ENCODE results near the gene TSEN54.

The TSEN54 gene

DNA sequence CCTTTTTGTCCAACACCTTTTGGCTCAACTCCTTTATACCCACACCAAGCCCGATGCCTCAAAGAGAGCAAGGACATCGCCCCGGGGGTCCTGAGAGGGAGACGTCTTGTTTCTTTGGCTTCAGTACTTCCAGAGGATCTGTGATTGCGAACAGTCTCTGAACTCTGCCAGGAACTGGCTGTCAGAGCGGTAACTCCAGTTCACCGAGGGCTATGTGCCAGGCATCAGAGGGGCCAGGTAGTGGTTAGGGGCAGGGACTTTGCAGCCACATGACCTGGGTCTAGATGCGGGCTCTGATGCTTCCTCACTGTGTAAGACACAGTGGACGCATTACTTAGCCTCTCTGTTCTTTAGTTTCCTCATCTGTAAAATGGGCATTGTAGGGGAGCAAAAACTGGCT lies 30.8 kb downstream of the TSEN54 start:
- no peak overlapping the region for H3K27ac Mint-ChIP-seq
- H3K9me3 Mint-ChIP-seq, result no peaks in the 10 kb centered on the region
- H3K4me1 Mint-ChIP-seq (ENCODE audit: low read depth), result no peaks in the 10 kb centered on the region
- H3K4me3 Mint-ChIP-seq, result no peak overlapping the region
- no peaks in the 10 kb centered on the region for H3K27me3 Mint-ChIP-seq (ENCODE audit: low read depth)
- no peaks in the 10 kb centered on the region for H3K36me3 Mint-ChIP-seq (ENCODE audit: low read depth)

- Mint-ChIP-seq H3K27ac (no peak overlapping the region), H3K4me1 (ENCODE audit: low read depth) (no peaks in the 10 kb centered on the region), H3K36me3 (ENCODE audit: low read depth) (no peaks in the 10 kb centered on the region), H3K4me3 (no peak overlapping the region), H3K9me3 (no peaks in the 10 kb centered on the region), H3K27me3 (ENCODE audit: low read depth) (no peaks in the 10 kb centered on the region)
These were observed 32.5 kb downstream of the TSEN54 start for GRCh38 chr17:75548813-75549212.

GRCh38 chr17:75549246-75550138 lies 33.2 kb downstream of the TSEN54 start:
- H3K27me3 Mint-ChIP-seq (ENCODE audit: low read depth), result no peaks in the 10 kb centered on the region
- H3K4me3 Mint-ChIP-seq, result no peak overlapping the region
- H3K9me3 Mint-ChIP-seq, result no peaks in the 10 kb centered on the region
- H3K27ac Mint-ChIP-seq, result no peak overlapping the region
- no peaks in the 10 kb centered on the region for H3K4me1 Mint-ChIP-seq (ENCODE audit: low read depth)
- no peaks in the 10 kb centered on the region for H3K36me3 Mint-ChIP-seq (ENCODE audit: low read depth)

DNA sequence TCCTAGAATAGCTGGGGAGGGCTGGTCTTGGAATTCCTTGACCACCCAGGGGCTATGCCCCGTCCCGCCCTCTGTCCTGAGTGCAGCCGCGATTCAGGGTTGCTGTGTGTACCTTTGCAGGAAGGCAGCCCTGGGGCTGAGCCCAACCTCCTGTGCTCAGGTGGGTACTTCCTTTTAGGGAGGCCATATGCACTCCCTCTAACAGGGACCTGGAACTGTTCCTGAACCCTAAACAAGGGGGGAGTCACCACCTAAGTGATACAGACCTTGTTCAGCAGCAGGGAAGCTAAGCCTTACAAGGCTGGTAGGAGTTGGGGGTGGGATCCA lies 33.8 kb downstream of the TSEN54 start:
- Mint-ChIP-seq H3K27ac (no peak overlapping the region), H3K4me3 (no peak overlapping the region), H3K27me3 (ENCODE audit: low read depth) (no peaks in the 10 kb centered on the region), H3K4me1 (ENCODE audit: low read depth) (no peaks in the 10 kb centered on the region), H3K36me3 (ENCODE audit: low read depth) (no peaks in the 10 kb centered on the region), H3K9me3 (no peaks in the 10 kb centered on the region)

GRCh38 chr17:75551266-75551665 lies 34.9 kb downstream of the TSEN54 start:
- Mint-ChIP-seq H3K9me3 (no peaks in the 10 kb centered on the region), H3K36me3 (ENCODE audit: low read depth) (no peaks in the 10 kb centered on the region), H3K4me3 (no peak overlapping the region), H3K27me3 (ENCODE audit: low read depth) (no peaks in the 10 kb centered on the region), H3K4me1 (ENCODE audit: low read depth) (no peaks in the 10 kb centered on the region), H3K27ac (no peak overlapping the region)

DNA sequence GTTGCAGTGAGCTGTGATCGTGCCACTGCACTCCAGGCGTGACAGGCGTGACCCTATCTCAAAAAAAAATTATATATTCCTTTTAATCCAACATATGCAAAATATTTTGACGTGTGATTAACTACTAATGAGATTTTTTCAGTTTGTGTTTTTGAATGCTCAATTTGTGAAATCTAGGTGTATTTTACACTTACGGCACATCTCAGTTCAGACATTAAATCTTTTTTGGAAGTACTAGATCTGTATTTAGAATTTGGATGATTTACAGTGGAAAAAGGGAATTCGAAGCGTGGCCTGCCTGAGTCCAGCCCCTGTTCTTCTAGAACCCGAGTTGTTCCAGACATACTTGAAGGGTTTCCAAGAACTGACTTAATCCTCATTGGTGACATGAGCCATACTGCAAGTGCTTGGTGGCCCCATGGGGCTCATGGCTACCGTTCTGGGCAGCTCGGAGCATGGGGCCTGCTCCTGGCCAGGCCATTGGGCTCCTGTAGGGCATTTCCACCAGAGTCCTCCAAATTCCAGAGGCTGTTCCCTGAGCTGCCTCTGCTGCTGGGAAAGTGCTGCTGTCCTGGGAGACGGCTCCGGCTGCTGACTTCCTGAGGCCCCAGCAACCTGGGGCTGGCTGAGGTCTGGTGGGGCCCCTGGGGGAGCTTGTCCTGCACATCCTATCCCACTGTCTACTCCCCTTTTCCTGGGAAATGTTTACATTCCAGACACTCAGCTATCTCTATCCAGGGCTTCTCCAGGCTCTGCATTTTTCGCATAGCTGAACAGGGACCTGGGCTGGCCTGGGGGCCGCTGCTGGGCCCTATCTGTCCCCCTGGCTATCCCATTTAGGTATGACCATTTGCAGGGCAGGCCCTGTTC lies 36.3 kb downstream of the TSEN54 start:
- Mint-ChIP-seq H3K4me1 (ENCODE audit: low read depth) (no peaks in the 10 kb centered on the region), H3K27ac (no peak overlapping the region), H3K4me3 (no peak overlapping the region), H3K36me3 (ENCODE audit: low read depth) (no peaks in the 10 kb centered on the region), H3K9me3 (no peaks in the 10 kb centered on the region), H3K27me3 (ENCODE audit: low read depth) (no peaks in the 10 kb centered on the region)

- H3K4me3 Mint-ChIP-seq, result no peak overlapping the region
- no peaks in the 10 kb centered on the region for H3K36me3 Mint-ChIP-seq (ENCODE audit: low read depth)
- no peaks in the 10 kb centered on the region for H3K9me3 Mint-ChIP-seq
- H3K27me3 Mint-ChIP-seq (ENCODE audit: low read depth), result no peaks in the 10 kb centered on the region
- H3K27ac Mint-ChIP-seq, result no peak overlapping the region
- no peaks in the 10 kb centered on the region for H3K4me1 Mint-ChIP-seq (ENCODE audit: low read depth)
These were observed 37.2 kb downstream of the TSEN54 start for GRCh38 chr17:75553295-75554110.

DNA sequence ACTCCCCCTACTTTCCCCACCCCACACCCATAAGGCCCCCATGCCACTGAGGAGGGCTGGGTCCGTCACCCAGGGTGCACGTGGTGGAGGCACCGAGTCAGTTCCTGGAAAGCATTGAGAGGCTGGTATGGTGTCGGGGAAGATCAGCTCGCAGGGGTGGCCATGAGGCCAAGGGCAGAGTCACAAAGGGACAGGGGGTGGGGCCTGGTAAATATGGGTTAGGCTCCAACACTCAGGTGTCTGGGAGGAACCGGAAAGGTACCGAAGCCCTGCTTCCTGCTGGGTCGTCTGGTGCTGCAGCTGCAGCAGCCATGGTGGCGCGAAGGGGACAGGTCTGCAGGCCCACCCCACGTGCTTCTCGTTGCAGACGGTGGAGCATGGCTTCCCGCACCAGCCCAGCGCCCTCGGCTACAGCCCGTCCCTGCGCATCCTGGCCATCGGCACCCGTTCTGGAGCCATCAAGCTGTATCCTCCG lies 39.4 kb downstream of the TSEN54 start:
- no peaks in the 10 kb centered on the region for H3K9me3 Mint-ChIP-seq
- H3K4me3 Mint-ChIP-seq, result no peak overlapping the region
- no peak overlapping the region for H3K27ac Mint-ChIP-seq
- no peaks in the 10 kb centered on the region for H3K4me1 Mint-ChIP-seq (ENCODE audit: low read depth)
- no peaks in the 10 kb centered on the region for H3K27me3 Mint-ChIP-seq (ENCODE audit: low read depth)
- no peaks in the 10 kb centered on the region for H3K36me3 Mint-ChIP-seq (ENCODE audit: low read depth)

DNA sequence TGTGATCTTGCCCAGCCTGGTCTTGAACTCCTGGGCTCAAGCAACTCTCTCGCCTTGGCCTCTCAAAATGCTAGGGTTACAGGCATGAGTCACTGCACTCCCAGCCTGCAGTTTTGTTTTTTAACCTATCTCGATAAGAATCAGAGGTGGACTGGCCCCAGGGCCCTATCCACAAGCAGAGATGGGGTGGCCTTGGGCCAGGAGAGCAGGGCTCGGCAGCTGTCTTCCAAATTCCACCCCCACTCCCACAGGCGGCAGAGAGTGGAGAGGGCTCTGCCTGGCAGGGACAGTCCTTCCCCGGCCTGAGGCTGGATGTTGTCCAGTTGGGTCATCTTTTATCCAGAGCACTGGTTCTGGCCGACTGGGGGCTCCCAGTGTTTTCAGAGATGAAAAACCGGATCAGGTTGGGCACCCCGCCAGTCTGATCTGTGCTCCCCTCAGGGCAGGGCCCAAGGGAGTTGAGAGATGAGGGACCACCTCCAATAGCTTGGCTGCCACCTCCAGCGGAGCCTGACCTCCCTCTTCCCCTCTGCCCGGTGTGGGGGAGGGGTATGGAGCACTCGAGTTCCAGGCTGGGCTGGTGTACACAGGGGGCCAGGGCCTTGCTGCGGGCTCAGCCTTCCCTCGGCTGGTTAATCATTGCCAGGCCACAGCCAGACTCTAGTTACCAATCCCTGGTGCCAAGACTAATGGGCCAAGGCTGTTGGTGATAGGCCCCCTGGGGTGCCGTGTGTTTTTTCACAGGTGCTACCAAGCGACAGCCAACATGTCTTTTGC lies 40.9 kb downstream of the TSEN54 start:
- Mint-ChIP-seq H3K27me3 (ENCODE audit: low read depth) (no peaks in the 10 kb centered on the region), H3K4me3 (no peak overlapping the region), H3K4me1 (ENCODE audit: low read depth) (no peaks in the 10 kb centered on the region), H3K27ac (no peak overlapping the region), H3K36me3 (ENCODE audit: low read depth) (no peaks in the 10 kb centered on the region), H3K9me3 (no peaks in the 10 kb centered on the region)

- no peaks in the 10 kb centered on the region for H3K4me1 Mint-ChIP-seq (ENCODE audit: low read depth)
- H3K4me3 Mint-ChIP-seq, result no peak overlapping the region
- no peaks in the 10 kb centered on the region for H3K36me3 Mint-ChIP-seq (ENCODE audit: low read depth)
- H3K27ac Mint-ChIP-seq, result no peak overlapping the region
- H3K9me3 Mint-ChIP-seq, result no peaks in the 10 kb centered on the region
- H3K27me3 Mint-ChIP-seq (ENCODE audit: low read depth), result no peaks in the 10 kb centered on the region
These were observed 41.7 kb downstream of the TSEN54 start for GRCh38 chr17:75557852-75558665.

DNA sequence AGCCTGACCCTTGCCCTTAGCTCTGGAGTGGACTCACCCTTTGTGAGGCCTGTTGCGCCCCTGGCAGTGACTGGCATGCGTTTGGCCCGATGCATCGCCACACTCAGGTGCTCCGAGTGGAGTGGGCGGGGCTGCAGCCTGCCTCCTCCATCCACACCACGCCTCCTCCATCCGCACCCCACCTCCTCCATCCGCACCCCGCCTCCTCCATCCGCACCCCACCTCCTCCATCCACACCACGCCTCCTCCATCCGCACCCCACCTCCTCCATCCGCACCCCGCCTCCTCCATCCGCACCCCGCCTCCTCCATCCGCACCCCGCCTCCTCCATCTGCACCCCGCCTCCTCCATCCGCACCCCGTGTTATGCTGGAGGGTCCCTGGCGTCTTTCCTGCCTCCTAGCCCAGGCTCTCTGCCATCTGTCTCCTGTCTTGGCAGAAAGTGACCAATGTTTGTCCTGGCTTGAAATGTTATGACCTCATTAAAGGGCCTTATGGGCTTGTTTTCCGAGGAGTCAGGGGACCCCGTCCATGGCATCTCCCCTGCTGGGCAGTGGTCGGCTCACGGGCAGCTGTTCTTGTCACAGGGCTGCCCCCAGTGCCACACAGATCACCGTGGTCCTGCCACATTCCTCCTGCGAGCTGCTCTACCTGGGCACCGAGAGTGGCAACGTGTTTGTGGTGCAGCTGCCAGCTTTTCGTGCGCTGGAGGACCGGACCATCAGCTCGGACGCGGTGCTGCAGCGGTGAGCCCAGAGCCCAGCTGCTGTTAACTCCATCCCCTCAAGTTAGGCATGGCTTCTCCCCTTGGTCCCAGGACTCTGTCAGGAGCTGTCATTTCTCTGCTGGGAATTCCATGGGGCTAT lies 42.6 kb downstream of the TSEN54 start:
- Mint-ChIP-seq H3K9me3 (no peaks in the 10 kb centered on the region), H3K4me3 (no peak overlapping the region), H3K4me1 (ENCODE audit: low read depth) (no peaks in the 10 kb centered on the region), H3K27ac (no peak overlapping the region), H3K36me3 (ENCODE audit: low read depth) (no peaks in the 10 kb centered on the region), H3K27me3 (ENCODE audit: low read depth) (no peaks in the 10 kb centered on the region)

DNA sequence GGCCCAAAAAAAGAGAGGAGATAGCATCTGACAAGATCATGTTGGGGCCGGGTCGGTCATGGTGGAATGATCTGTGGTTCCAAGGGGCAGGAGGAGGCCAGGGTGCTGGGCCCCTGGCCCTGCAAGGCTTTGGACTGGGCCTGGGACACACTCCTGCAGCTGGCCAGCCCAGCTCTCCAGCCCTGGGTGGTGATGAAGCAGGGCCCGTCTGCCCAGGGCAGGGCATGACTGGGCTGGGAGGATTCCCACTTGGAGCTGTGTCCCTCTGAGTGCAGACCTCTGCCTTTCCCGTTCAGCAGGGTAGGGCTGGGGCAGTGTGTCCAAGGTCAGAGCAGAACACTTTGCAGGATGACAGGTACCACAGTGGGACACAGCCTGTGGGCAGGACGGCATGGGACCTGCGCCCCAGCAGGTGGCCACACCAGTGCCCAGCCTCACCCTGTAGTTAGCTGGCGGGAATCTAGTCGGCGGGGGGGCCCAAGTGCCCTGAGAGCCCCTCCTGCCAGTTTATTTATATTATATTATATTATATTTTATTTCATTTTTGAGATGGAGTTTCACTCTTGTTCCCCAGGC lies 43.7 kb downstream of the TSEN54 start:
- no peak overlapping the region for H3K4me3 Mint-ChIP-seq
- H3K27me3 Mint-ChIP-seq (ENCODE audit: low read depth), result no peaks in the 10 kb centered on the region
- no peaks in the 10 kb centered on the region for H3K36me3 Mint-ChIP-seq (ENCODE audit: low read depth)
- no peak overlapping the region for H3K27ac Mint-ChIP-seq
- H3K9me3 Mint-ChIP-seq, result no peaks in the 10 kb centered on the region
- H3K4me1 Mint-ChIP-seq (ENCODE audit: low read depth), result no peaks in the 10 kb centered on the region

Measured in T-helper 1 cell treated with Interleukin-12 subunit alpha and Interleukin-12 subunit beta and Interleukin-4 antibody, amounts not matched to agents 30 μg/mL and 1 μg/mL, for 36 hours (primary cell).